OCI-LY7 (cell line): ENCODE results near the gene DNAJB14. TPM values are rescaled to one million over a fixed set of nuclear protein-coding genes. Genes with fewer than 3 reads are reported as not detected.
"Not testable (repeated sequence)": the region's sequence is repeated elsewhere in the genome, so short reads cannot be mapped to it uniquely, and the experiment has no call there.

Experiments
- BruUV-seq: library from RNA; stranded (reverse); fragments of 400-500 nt; replicated peaks from 2 replicates; lab custom pipeline; 2021; lab: Mats Ljungman, UMichigan
- CTCF ChIA-PET: fragments of 300-600 bp; sonication (Branson Sonifier 250); formaldehyde crosslinking; loops from one replicate; lab custom pipeline; 2022; ENCODE audit warnings: antibody characterized with exemption; ENCODE audit not compliant: unreplicated experiment; lab: Charles Lee
- POLR2A ChIA-PET: fragments of 300-600 bp; sonication (Branson Sonifier 250); formaldehyde crosslinking; loops from one replicate; lab custom pipeline; 2022; ENCODE audit warnings: antibody characterized with exemption; lab: Charles Lee
- DNase-seq: peaks from one replicate; pipeline ENCODE4 v3.0.0-alpha.2; 2015; ENCODE audit warnings: low spot score
- H2AFZ ChIP-seq: fragments of 200-600 bp; sonication (generic), shearing (Covaris generic); 2 replicates; pipeline ENCODE4 v1.6.1; 2014; ENCODE audit warnings: mild to moderate bottlenecking, antibody characterized with exemption, low read length, moderate library complexity
- H3K27ac ChIP-seq: fragments of 200-600 bp; sonication (generic); 2 replicates; pipeline ENCODE4 v1.5.1; 2014; ENCODE audit warnings: mixed run types, low read depth, mild to moderate bottlenecking, moderate library complexity, low read length, inconsistent platforms; ENCODE audit not compliant: poor library complexity, severe bottlenecking
- H3K36me3 ChIP-seq: fragments of 200-600 bp; sonication (generic); 2 replicates; pipeline ENCODE4 v1.6.1; 2014; ENCODE audit warnings: mild to moderate bottlenecking, antibody characterized with exemption, low read length, moderate library complexity, mixed read lengths; ENCODE audit not compliant: insufficient read depth
- H3K4me1 ChIP-seq: fragments of 200-600 bp; sonication (generic); 2 replicates; pipeline ENCODE4 v1.5.1; 2014; ENCODE audit warnings: mild to moderate bottlenecking, low read length; ENCODE audit not compliant: insufficient read depth, poor library complexity, severe bottlenecking
- H3K4me2 ChIP-seq: fragments of 200-600 bp; sonication (generic); 2 replicates; pipeline ENCODE4 v1.6.1; 2014; ENCODE audit warnings: mild to moderate bottlenecking, low read length
- H3K4me3 ChIP-seq: fragments of 200-600 bp; sonication (generic); 2 replicates; pipeline ENCODE4 v1.5.1; 2014; ENCODE audit warnings: mild to moderate bottlenecking, low read depth, low read length; ENCODE audit not compliant: poor library complexity, severe bottlenecking
- H3K79me2 ChIP-seq: fragments of 200-600 bp; sonication (generic); 2 replicates; pipeline ENCODE4 v1.6.1; 2016; ENCODE audit warnings: low read depth, mild to moderate bottlenecking, low read length, moderate library complexity, mixed read lengths; ENCODE audit not compliant: insufficient read depth
- H3K9me2 ChIP-seq: fragments of 200-600 bp; sonication (generic); 2 replicates; pipeline ENCODE4 v1.6.1; 2016; ENCODE audit warnings: mild to moderate bottlenecking, low read length, mixed read lengths; ENCODE audit not compliant: insufficient read depth
- H3K9me3 ChIP-seq: fragments of 200-600 bp; sonication (generic); 2 replicates; pipeline ENCODE4 v1.6.1; 2014; ENCODE audit warnings: mild to moderate bottlenecking, mixed run types, low read length, mixed read lengths
- H4K20me1 ChIP-seq: fragments of 200-600 bp; sonication (generic); 2 replicates; pipeline ENCODE4 v1.6.1; 2014; ENCODE audit warnings: mild to moderate bottlenecking, antibody characterized with exemption, low read length, moderate library complexity, mixed read lengths; ENCODE audit not compliant: insufficient read depth
- EZH2phosphoT487 ChIP-seq: fragments of 200-600 bp; sonication (generic); IDR thresholded peaks from 2 replicates; pipeline ENCODE4 v1.6.1; 2018; ENCODE audit warnings: low read depth, borderline replicate concordance, mild to moderate bottlenecking, mixed run types, antibody characterized with exemption, low read length, moderate library complexity, mixed read lengths
- intact Hi-C: fragments of 100-400 bp; cut with micrococcal nuclease; formaldehyde crosslinking; loops from one replicate; pipeline ENCODE4 v1.10.0; 2022; ENCODE audit not compliant: unreplicated experiment
- total RNA-seq, 2 experiments: library from RNA; depleted of rRNA in 1 of 2; stranded (reverse); fragments of >200 nt in 1 of 2; shearing (Covaris generic) in 1 of 2; gene quantifications; 2 replicates each; pipeline ENCODE4 v1.2.3, GENCODE V29; 2014 to 2022
- TF ChIP-seq, protein P1 (sequence below): fragments of 200-600 bp; sonication (generic); conservative IDR thresholded peaks from 2 replicates; pipeline ENCODE4 v1.5.1; 2014; ENCODE audit warnings: mild to moderate bottlenecking, antibody characterized with exemption, low read length, moderate library complexity, mixed read lengths

Gene DNAJB14
- total RNA-seq, 2 experiments from 2014 or later = 13.3 to 44.9 TPM

DNA sequence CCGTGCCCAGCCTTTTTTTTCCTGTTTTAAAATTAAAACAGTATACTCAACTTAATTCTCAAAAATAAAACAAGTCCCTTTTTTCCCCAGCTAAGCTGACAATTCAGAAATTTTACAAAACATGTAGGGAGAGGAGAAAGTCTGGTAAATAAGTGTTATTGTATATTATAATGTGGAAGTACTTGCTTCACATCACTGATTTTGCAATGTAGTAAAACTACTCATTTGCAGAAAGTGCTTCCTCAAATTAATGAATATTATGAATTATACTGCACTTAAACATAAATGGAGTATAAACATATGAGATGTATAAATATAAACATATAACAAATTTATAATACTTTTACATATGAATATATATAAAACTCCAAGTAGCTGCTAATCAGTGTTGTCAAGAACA, 15.3 kb upstream of the DNAJB14 start:
- ChIA-PET POLR2A (interaction anchor here (0.5 to 1.4 kb wide), 6 partner anchors 10 to 484 kb away, joined by 3 to 4 read pairs (median 3); no protein-coding TSS in a partner anchor), CTCF (no interaction called here)
- DNase-seq = no peak

DNA sequence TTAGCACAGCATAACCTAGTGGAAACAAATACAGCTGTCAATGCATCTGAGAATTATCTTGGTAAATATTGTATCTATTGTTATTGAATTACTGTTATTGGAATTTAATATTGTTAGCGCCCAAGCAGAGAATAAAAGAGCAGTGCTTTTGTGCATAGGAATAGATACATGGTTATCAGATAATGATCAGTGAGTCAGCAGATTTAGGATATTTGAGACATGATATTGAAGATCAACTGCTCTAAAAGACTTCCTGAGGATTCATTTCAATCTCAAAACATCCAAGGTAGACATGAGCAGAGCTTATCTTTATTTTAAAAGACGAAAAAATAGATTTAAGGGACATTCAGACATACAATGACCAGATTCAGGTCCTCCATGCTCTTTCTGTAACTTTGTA, 14.2 kb upstream of the DNAJB14 start:
- BruUV-seq = no TSS peak
- Histone ChIP-seq H2AFZ (no peak overlapping the region), H4K20me1 (no peaks in the 10 kb centered on the region), H3K79me2 (no peaks in the 10 kb centered on the region), H3K4me2 (no peak overlapping the region), H3K9me2 (no peaks in the 10 kb centered on the region), H3K4me3 (no peak overlapping the region), H3K4me1 (no peaks in the 10 kb centered on the region), H3K36me3 (no peaks in the 10 kb centered on the region), H3K27ac (no peak overlapping the region), H3K9me3 (no peaks in the 10 kb centered on the region)
- TF ChIP-seq, protein P1, sequence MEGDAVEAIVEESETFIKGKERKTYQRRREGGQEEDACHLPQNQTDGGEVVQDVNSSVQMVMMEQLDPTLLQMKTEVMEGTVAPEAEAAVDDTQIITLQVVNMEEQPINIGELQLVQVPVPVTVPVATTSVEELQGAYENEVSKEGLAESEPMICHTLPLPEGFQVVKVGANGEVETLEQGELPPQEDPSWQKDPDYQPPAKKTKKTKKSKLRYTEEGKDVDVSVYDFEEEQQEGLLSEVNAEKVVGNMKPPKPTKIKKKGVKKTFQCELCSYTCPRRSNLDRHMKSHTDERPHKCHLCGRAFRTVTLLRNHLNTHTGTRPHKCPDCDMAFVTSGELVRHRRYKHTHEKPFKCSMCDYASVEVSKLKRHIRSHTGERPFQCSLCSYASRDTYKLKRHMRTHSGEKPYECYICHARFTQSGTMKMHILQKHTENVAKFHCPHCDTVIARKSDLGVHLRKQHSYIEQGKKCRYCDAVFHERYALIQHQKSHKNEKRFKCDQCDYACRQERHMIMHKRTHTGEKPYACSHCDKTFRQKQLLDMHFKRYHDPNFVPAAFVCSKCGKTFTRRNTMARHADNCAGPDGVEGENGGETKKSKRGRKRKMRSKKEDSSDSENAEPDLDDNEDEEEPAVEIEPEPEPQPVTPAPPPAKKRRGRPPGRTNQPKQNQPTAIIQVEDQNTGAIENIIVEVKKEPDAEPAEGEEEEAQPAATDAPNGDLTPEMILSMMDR = no peak
- no peak for TF ChIP-seq EZH2phosphoT487
- ChIA-PET POLR2A (no interaction called here), CTCF (no interaction called here)
- intact Hi-C loops = no loop called here
- no peak for DNase-seq

More for the DNA sequence above, 15.3 kb upstream of the DNAJB14 start:
- no TSS peak for BruUV-seq
- Histone ChIP-seq H3K9me3 (no peaks in the 10 kb centered on the region), H3K4me2 (no peak overlapping the region), H3K27ac (no peak overlapping the region), H2AFZ (no peak overlapping the region), H3K79me2 (no peaks in the 10 kb centered on the region), H3K9me2 (no peaks in the 10 kb centered on the region), H4K20me1 (no peaks in the 10 kb centered on the region), H3K36me3 (no peaks in the 10 kb centered on the region), H3K4me3 (no peak overlapping the region), H3K4me1 (no peaks in the 10 kb centered on the region)
- intact Hi-C loops = no loop called here
- TF ChIP-seq EZH2phosphoT487 = no peak
- TF ChIP-seq, protein P1 = no peak

DNA sequence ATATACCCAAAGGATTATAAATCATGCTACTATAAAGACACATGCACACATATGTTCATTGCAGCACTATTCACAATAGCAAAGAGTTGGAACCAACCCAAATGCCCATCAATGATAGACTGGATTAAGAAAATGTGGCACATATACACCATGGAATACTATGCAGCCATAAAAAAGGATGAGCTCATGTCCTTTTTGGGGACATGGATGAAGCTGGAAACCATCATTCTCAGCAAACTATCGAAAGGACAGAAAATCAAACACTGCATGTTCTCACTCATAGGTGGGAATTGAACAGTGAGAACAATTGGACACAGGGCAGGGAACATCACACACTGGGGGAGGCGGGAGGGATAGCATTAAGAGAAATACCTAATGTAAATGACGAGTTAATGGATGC, 11.8 kb upstream of the DNAJB14 start:
- POLR2A ChIA-PET = interaction anchor here (0.6 kb wide), 1 partner anchor 755 kb away, joined by 4 read pairs; no protein-coding TSS in a partner anchor
- H4K20me1 ChIP-seq, DNase-seq, H2AFZ ChIP-seq, intact Hi-C loops, BruUV-seq, H3K79me2 ChIP-seq, H3K4me1 ChIP-seq, H3K4me3 ChIP-seq, H3K9me3 ChIP-seq, H3K4me2 ChIP-seq, H3K27ac ChIP-seq, H3K36me3 ChIP-seq, CTCF ChIA-PET, H3K9me2 ChIP-seq: not testable (repeated sequence)
